ENCODE data around the gene MN1.

MN1 gene

GRCh38 chr22:27827604-27828587 lies 26.3 kb upstream of the MN1 start:
- in situ Hi-C loops (cut with HindIII; ENCODE audit: low sequenced_read_pairs), result no loop called here

GRCh38 chr22:27825174-27825573 lies 23.6 kb upstream of the MN1 start:
- in situ Hi-C loops (cut with HindIII; ENCODE audit: low sequenced_read_pairs), result no loop called here

- in situ Hi-C loops (cut with HindIII; ENCODE audit: low sequenced_read_pairs), result no loop called here
Observed at GRCh38 chr22:27823221-27823620, 21.7 kb upstream of the MN1 start.

DNA sequence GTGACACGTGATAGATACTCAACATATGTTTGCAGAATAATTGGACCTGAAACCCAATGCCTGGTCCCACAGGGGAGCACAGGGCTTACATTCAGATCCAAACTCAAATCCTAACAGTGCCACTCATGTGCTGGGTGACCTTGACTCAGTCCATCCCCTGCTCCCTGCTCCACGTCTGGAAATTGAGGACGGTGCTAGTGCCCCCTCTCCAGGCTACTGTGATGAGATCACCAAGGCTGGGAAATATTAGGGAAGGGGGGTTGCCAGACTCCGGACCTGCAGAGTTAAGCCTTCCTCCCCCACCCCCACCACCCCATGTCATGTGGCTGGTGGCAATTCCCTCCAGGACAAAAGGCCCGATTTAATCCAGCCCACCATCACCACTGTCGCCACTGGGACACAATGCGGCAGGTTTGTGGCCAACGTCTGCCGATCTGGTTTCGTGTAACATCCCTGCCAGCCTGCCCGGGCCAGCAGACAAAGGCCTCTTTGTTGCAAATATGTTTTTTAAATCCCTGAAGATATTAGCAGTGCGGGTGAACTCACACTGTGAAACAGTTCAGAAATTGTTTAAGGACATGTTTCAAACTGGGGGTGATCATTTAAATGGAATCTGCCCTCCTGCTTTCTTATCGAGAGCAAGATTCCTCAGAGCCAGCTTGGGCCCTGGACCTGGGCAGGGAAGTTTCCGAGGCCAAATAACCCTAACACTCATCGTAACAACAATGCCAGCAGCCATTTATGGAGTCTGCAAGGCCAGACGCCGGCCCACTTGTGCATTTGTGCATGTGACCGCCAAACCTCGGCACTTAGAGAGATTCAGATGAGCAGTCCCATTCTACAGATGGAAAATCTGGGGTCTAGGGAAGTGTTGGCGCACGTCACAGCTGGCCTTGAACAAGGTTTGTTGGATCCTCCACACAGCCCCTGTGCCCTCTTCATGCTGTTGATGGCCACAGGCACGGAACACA lies 19.6 kb upstream of the MN1 start:
- in situ Hi-C loops (cut with HindIII; ENCODE audit: low sequenced_read_pairs), result no loop called here

DNA sequence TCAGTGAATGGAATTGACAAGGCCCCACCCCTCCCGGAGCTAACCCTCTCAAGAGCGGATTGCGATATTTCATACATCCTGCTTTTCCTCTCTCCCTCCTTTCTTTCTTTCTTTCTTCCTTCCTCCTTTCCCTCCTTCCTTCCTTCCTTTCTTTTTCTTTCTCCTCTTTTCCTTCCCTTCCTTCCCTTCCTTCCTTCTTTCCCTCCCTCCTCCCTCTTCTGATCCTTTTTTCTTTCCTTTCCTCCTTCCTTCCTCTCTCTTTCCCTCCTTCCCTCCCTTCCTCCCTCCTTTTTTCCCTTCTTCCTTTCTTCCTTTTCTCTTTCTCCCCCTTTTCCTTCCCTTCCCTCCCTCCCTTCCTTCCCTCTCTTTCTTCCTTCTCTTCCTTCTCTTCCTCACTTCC lies 15.0 kb upstream of the MN1 start:
- in situ Hi-C loops (cut with HindIII; ENCODE audit: low sequenced_read_pairs), result no loop called here

- in situ Hi-C loops (cut with HindIII; ENCODE audit: low sequenced_read_pairs), result no loop called here
Observed at GRCh38 chr22:27815826-27816530, 14.4 kb upstream of the MN1 start.

DNA sequence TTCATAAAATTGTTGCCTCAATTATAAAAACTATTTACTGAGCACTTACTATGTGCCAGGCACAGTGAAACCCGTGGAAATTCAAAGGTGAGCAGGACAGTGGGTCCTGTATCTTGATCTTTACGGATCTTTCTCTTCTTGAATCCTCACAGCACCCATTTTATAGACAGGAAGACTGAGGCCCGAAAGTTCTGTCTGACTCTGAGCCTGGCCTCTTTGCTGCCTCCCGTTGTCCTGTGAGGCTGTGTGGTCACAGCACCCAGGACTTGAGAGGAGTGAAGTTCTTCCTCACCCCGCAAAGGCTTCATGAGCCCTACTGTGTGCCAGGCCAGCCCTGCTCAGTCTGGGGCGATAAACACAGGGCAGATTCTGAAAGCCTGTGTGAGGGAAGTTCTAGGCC lies 13.4 kb upstream of the MN1 start:
- in situ Hi-C loops (cut with HindIII; ENCODE audit: low sequenced_read_pairs), result no loop called here

DNA sequence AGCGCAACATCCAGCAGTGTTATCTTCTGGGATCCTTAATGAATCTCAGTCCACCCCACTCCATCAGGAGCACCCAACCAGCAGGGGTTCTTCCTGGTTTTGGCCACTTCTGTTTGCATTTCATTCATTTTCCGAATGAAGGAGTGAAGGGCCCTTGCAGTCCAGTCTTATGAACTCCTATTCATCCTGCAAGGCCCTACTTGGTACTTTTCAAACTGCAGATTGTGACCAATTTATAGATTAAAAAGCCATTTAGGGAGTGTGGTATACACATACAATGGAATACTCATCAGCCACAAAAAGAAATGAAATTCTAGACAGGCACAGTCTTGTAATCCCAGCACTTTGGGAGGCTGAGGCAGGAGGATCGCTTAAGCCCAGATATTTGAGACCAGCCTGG lies 10.2 kb upstream of the MN1 start:
- in situ Hi-C loops (cut with HindIII; ENCODE audit: low sequenced_read_pairs), result no loop called here

GRCh38 chr22:27810609-27811151 lies 9.1 kb upstream of the MN1 start:
- in situ Hi-C loops (cut with HindIII; ENCODE audit: low sequenced_read_pairs), result no loop called here

DNA sequence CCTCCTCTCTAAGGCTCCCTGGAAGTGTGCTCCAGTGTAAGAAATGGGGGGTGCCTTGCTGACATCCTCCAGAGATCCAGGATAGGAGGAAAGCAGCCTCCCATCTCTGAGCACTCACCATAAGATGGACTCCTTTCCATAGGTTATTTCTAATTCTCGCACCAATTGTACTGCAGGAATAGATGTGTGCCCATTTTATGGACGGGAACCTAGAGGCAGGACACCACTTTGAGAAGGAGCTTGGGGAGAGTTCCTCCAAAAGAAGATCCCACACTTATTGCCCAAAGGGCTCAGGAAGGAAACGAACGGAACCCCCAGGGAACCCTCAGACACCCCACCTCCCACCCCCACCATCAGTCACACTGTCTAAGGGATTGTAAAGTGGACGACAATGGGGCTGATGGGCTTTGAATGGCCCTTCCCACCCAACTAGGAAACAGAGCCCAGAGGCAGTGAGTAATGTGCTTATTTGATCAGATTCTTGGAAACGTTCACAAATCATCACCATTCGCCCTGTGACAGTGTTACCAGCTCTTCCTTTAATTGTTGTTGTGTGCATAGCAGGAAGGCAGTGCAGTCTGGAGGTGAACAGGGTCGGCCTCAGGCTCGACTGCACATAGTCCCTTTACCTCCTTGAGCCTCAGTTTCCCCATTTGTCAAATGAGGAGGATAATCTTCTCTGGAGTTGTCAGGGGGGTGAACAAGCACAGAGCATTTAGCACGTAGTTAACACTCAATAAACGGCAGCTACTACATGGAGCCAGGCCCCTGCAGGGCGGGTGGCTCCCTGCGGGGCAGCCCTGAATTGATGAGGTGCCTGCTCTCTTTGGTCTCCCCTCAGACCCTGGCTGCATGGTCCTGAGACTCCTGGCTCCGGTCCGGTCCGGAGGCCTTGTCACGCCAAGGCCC lies 8.4 kb upstream of the MN1 start:
- in situ Hi-C loops (cut with HindIII; ENCODE audit: low sequenced_read_pairs), result no loop called here

DNA sequence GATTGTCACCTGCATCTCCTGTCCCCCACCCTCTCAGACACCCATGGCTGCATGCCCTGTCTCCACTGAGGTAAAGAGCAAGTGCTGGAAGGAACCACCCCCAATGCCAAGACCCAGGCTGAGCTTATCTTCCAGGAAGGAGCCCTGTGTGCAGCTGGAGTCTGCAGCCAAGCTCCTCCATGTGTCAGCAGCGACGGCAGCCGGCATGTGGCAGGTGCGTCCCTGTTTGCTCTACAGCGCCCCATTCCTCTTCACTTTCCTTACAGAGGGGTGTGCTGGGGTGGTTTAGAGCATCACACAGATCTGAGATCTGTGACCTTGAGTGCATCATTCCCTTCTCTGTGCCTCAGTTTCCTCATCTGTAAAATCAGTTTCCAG lies 7.7 kb upstream of the MN1 start:
- in situ Hi-C loops (cut with HindIII; ENCODE audit: low sequenced_read_pairs), result no loop called here

GRCh38 chr22:27808451-27809225 lies 7.1 kb upstream of the MN1 start:
- in situ Hi-C loops (cut with HindIII; ENCODE audit: low sequenced_read_pairs), result no loop called here

- in situ Hi-C loops (cut with HindIII; ENCODE audit: low sequenced_read_pairs), result no loop called here
Observed at GRCh38 chr22:27805841-27806240, 4.3 kb upstream of the MN1 start.

DNA sequence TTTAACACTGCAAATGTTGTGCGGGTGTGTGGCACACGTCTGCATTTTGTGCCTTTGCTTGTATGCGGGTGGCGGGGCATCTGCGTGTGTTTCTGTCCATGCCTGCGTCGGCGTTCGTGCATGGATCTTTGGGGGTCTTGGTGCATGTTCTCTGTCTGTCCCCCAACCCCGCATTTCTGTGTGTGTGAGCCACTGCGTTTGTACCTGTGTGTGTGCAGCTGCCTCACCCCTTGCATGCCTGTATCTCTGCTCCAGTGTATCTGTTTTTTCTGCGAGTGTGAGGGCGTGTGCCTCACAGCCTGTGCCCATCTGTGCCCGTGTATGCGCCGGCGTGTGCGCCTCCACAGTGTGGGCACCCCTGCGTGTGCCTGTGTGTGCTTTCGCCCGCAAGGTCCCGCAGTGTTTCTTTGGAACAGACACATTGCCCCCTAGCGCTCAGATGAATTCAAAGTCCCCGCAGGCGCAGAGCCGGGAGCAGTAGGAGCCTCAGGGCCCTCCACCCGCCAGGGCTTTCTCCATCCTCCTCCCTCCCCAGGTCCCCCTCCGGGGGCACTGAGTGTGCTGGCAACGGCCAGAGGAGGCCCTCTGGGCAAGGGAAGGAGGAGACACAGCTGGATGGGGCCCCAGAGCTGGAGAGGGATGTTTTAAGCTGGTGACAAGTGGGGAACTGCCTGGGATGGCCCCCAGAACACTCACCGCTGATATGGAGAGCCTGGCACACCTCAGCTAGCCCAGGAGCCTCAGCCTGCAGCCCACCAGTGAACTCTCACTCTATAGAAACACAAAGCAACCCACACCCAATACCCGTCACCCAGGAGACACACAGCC lies 3.1 kb upstream of the MN1 start:
- in situ Hi-C loops (cut with HindIII; ENCODE audit: low sequenced_read_pairs), result no loop called here

- in situ Hi-C loops (cut with HindIII; ENCODE audit: low sequenced_read_pairs), result no loop called here
Observed at GRCh38 chr22:27803841-27804415, 2.4 kb upstream of the MN1 start.

GRCh38 chr22:27802346-27803073 lies 954 bp upstream of the MN1 start:
- in situ Hi-C loops (cut with HindIII; ENCODE audit: low sequenced_read_pairs), result no loop called here

- in situ Hi-C loops (cut with HindIII; ENCODE audit: low sequenced_read_pairs), result no loop called here
Observed at GRCh38 chr22:27801202-27801615, 347 bp downstream of the MN1 start.

Data from DLD1 (cell line).